Naive thymus-derived CD8-positive, alpha-beta T cell (primary cell): ENCODE data around the gene USE1. TPM values are rescaled to one million over a fixed set of nuclear protein-coding genes. Genes with fewer than 3 reads are reported as not detected.

Source experiments
- ATAC-seq, 2 donors: fragments of 150-1000 bp; cut with Tn5 transposase in 1 of 2; sonication (Bioruptor Pico), chemical (Tn5 transposase) in 1 of 2; 1 replicate in 1 of 2; 2 replicates in 1 of 2; pipeline ENCODE4 v1.10.0; 2021; ENCODE audit warnings: mild to moderate bottlenecking in 2 of 2, moderate library complexity in 2 of 2
- POLR2A ChIA-PET: fragments of 350-600 bp; sonication (Branson Sonifier 250); formaldehyde crosslinking; loops from one replicate; lab custom pipeline; 2021; ENCODE audit warnings: antibody characterized with exemption; lab: Charles Lee
- DNase-seq, 10 donors: peaks; one replicate each; pipeline versions ENCODE4 v3.0.0 to v3.0.0-alpha.2; 2020 to 2022
- H3K27ac Mint-ChIP-seq, 10 donors: one replicate each; pipeline ENCODE4 v1.8.0; 2020 to 2022; ENCODE audit warnings: mild to moderate bottlenecking in 10 of 10, mixed read lengths in 10 of 10, moderate library complexity in 4 of 10, inconsistent platforms in 1 of 10
- H3K27me3 Mint-ChIP-seq, 5 donors: one replicate each; pipeline ENCODE4 v1.8.0; 2021 to 2022; ENCODE audit warnings: mixed read lengths in 5 of 5
- H3K36me3 Mint-ChIP-seq, 3 donors: one replicate each; pipeline ENCODE4 v1.8.0; 2020 to 2022; ENCODE audit warnings: mixed read lengths in 3 of 3, mild to moderate bottlenecking in 2 of 3, inconsistent platforms in 1 of 3
- H3K4me1 Mint-ChIP-seq, 4 donors: one replicate each; pipeline ENCODE4 v1.8.0; 2021 to 2022; ENCODE audit warnings: mixed read lengths in 4 of 4
- H3K4me3 Mint-ChIP-seq, 10 donors: one replicate each; pipeline ENCODE4 v1.8.0; 2020 to 2022; ENCODE audit warnings: mild to moderate bottlenecking in 10 of 10, mixed read lengths in 10 of 10, moderate library complexity in 6 of 10, inconsistent platforms in 1 of 10
- H3K9me3 Mint-ChIP-seq, 9 donors: one replicate each; pipeline ENCODE4 v1.8.0; 2020 to 2022; ENCODE audit warnings: mixed read lengths in 9 of 9, mild to moderate bottlenecking in 3 of 9, inconsistent platforms in 1 of 9, moderate library complexity in 1 of 9
- polyA plus RNA-seq, 3 donors: library from polyadenylated mRNA; unstranded; fragments of 300-500 nt; fragmentation: Illumina TruSeq; gene quantifications; one replicate each; pipeline ENCODE4 v1.2.3, GENCODE V29; 2021
- total RNA-seq, 8 experiments: library from RNA in 2 of 8; stranded (reverse) in 2 of 8; gene quantifications; one replicate each; pipeline ENCODE4 v1.2.3 and lab custom pipeline; 2021 to 2026

Gene USE1
- total and polyA plus RNA-seq, 5 experiments from 2014 or later = 49.7 to 69.0 (median 56.7) TPM

GRCh38 chr19:17240062-17240752 is 25.1 kb downstream of the USE1 start:
- Mint-ChIP-seq H3K36me3 (no peaks in the 10 kb centered on the region), H3K27me3 (no peaks in the 10 kb centered on the region), H3K27ac (peak overlapping the region in 1 of 10 donors; percentile 32), H3K4me3 (no peak overlapping the region), H3K9me3 (no peaks in the 10 kb centered on the region), H3K4me1 (peaks cover 0 to 6% (median 4%) of the 10 kb centered on the region in 4 donors)
- no peak for ATAC-seq
- no peak for DNase-seq
- POLR2A ChIA-PET = interaction anchor here (0.5 kb wide), 1 partner anchor 119 kb away, joined by 3 read pairs; no protein-coding TSS in a partner anchor

GRCh38 chr19:17240826-17241399 is 25.8 kb downstream of the USE1 start:
- ATAC-seq = no peak
- POLR2A ChIA-PET = interaction anchor here (0.5 kb wide), 1 partner anchor 118 kb away, joined by 3 read pairs; no protein-coding TSS in a partner anchor
- H3K9me3 Mint-ChIP-seq = no peaks in the 10 kb centered on the region
- DNase-seq = no peak
- H3K27ac Mint-ChIP-seq = peak overlapping the region in 2 of 10 donors; percentile 32 to 76
- no peaks in the 10 kb centered on the region for H3K27me3 Mint-ChIP-seq
- H3K4me1 Mint-ChIP-seq = peaks cover 0 to 6% (median 4%) of the 10 kb centered on the region in 4 donors
- peak overlapping the region in 1 of 10 donors; percentile 14 for H3K4me3 Mint-ChIP-seq
- H3K36me3 Mint-ChIP-seq = no peaks in the 10 kb centered on the region

- peak overlapping the region in 2 of 10 donors; percentile 42 to 78 for H3K4me3 Mint-ChIP-seq
- DNase-seq = no peak
- H3K27me3 Mint-ChIP-seq = peaks cover 0 to 4% (median 0%) of the 10 kb centered on the region in 5 donors
- POLR2A ChIA-PET = interaction anchor here (0.6 to 1.2 kb wide), 4 partner anchors 16 to 145 kb away, joined by 3 to 6 read pairs (median 4); partner anchors contain the start of genes BABAM1 and OCEL1
- H3K27ac Mint-ChIP-seq = peak overlapping the region in 5 of 10 donors; percentile 19 to 86 (median 62)
- ATAC-seq = no peak
- H3K9me3 Mint-ChIP-seq = no peaks in the 10 kb centered on the region
- H3K36me3 Mint-ChIP-seq = no peaks in the 10 kb centered on the region
- H3K4me1 Mint-ChIP-seq = peaks cover 4 to 20% (median 9%) of the 10 kb centered on the region in 4 donors
These were observed 27.5 kb downstream of the USE1 start for GRCh38 chr19:17242431-17243208.

GRCh38 chr19:17243211-17243829 is 28.2 kb downstream of the USE1 start:
- DNase-seq (no peak), ATAC-seq (no peak)
- POLR2A ChIA-PET = interaction anchor here (1.0 to 1.2 kb wide), 3 partner anchors 17 to 60 kb away, joined by 3 to 6 read pairs (median 4); partner anchors contain the start of genes BABAM1 and OCEL1
- no peaks in the 10 kb centered on the region for H3K9me3 Mint-ChIP-seq
- H3K27ac Mint-ChIP-seq = peak overlapping the region in 3 of 10 donors; percentile 19 to 86 (median 62)
- H3K27me3 Mint-ChIP-seq = peaks cover 0 to 4% (median 0%) of the 10 kb centered on the region in 5 donors
- H3K4me1 Mint-ChIP-seq = peaks cover 4 to 20% (median 9%) of the 10 kb centered on the region in 4 donors
- peak overlapping the region in 9 of 10 donors; percentile 18 to 78 (median 37) for H3K4me3 Mint-ChIP-seq
- H3K36me3 Mint-ChIP-seq = no peaks in the 10 kb centered on the region

- H3K4me1 Mint-ChIP-seq = peaks cover 4 to 20% (median 9%) of the 10 kb centered on the region in 4 donors
- no peak overlapping the region for H3K27ac Mint-ChIP-seq
- H3K36me3 Mint-ChIP-seq = no peaks in the 10 kb centered on the region
- ATAC-seq (no peak), DNase-seq (no peak)
- peaks cover 0 to 4% (median 0%) of the 10 kb centered on the region in 5 donors for H3K27me3 Mint-ChIP-seq
- H3K4me3 Mint-ChIP-seq = peak overlapping the region; percentile 36 to 78 (median 61)
- POLR2A ChIA-PET = interaction anchor here (0.6 to 2.6 kb wide), 3 partner anchors 9 to 29 kb away, joined by 3 to 9 read pairs (median 3); partner anchors contain the start of genes OCEL1 and USE1
- no peaks in the 10 kb centered on the region for H3K9me3 Mint-ChIP-seq
These were observed 28.9 kb downstream of the USE1 start for GRCh38 chr19:17243830-17244617.

- peak overlapping the region in 9 of 10 donors; percentile 33 to 78 (median 60) for H3K4me3 Mint-ChIP-seq
- peak; percentile 33 to 39 for ATAC-seq
- H3K9me3 Mint-ChIP-seq = no peaks in the 10 kb centered on the region
- H3K27me3 Mint-ChIP-seq = peaks cover 0 to 4% (median 0%) of the 10 kb centered on the region in 5 donors
- peak in 2 of 10 donors; percentile 30 to 37 for DNase-seq
- no peaks in the 10 kb centered on the region for H3K36me3 Mint-ChIP-seq
- no peak overlapping the region for H3K27ac Mint-ChIP-seq
- H3K4me1 Mint-ChIP-seq = peaks cover 4 to 20% (median 9%) of the 10 kb centered on the region in 4 donors
- POLR2A ChIA-PET = interaction anchor here (0.6 to 2.6 kb wide), 2 partner anchors 10 to 30 kb away, joined by 3 to 9 read pairs; partner anchors contain the start of gene USE1
These were observed 29.7 kb downstream of the USE1 start for GRCh38 chr19:17244618-17245534.

- Mint-ChIP-seq H3K4me3 (peak within 1 kb of the TSS; percentile 74 to 93 (median 88)), H3K9me3 (no peaks in the 10 kb centered on the region), H3K27me3 (peaks cover 0 to 4% (median 0%) of the 10 kb centered on the region in 5 donors), H3K27ac (peak within 1 kb of the TSS in 6 of 10 donors; percentile 40 to 91 (median 72)), H3K36me3 (no peaks in the 10 kb centered on the region), H3K4me1 (peaks cover 4 to 20% (median 9%) of the 10 kb centered on the region in 4 donors)
- POLR2A ChIA-PET = interaction anchor here (1.8 to 2.6 kb wide), 2 partner anchors 11 to 61 kb away, joined by 4 to 9 read pairs; no protein-coding TSS in a partner anchor
- ATAC-seq (peak in 1 of 2 donors; percentile 35), DNase-seq (no peak)
These were observed 30.4 kb downstream of the USE1 start, which contains the start of gene NR2F6 for GRCh38 chr19:17245535-17245984. TSS of gene NR2F6 (minus strand) at chr19:17245919. CDS start at chr19:17245220, 699 bp downstream.

- peaks cover 4 to 20% (median 8%) of the 10 kb centered on the region in 4 donors for H3K4me1 Mint-ChIP-seq
- H3K27ac Mint-ChIP-seq = peak overlapping the region in 4 of 10 donors; percentile 34 to 91 (median 46)
- no peaks in the 10 kb centered on the region for H3K9me3 Mint-ChIP-seq
- H3K4me3 Mint-ChIP-seq = peak overlapping the region; percentile 53 to 93 (median 85)
- H3K27me3 Mint-ChIP-seq = peaks cover 0 to 4% (median 0%) of the 10 kb centered on the region in 5 donors
- POLR2A ChIA-PET = interaction anchor here (1.8 kb wide), 1 partner anchor 62 kb away, joined by 4 read pairs; no protein-coding TSS in a partner anchor
- H3K36me3 Mint-ChIP-seq = no peaks in the 10 kb centered on the region
- ATAC-seq (no peak), DNase-seq (no peak)
These were observed 31.7 kb downstream of the USE1 start for GRCh38 chr19:17246681-17247425.

GRCh38 chr19:17248011-17248776 is 33.0 kb downstream of the USE1 start:
- Mint-ChIP-seq H3K27me3 (peaks cover 0 to 4% (median 0%) of the 10 kb centered on the region in 5 donors), H3K27ac (no peak overlapping the region), H3K4me3 (peak overlapping the region in 2 of 10 donors; percentile 28 to 52), H3K4me1 (peaks cover 3 to 14% (median 6%) of the 10 kb centered on the region in 4 donors), H3K36me3 (no peaks in the 10 kb centered on the region), H3K9me3 (no peaks in the 10 kb centered on the region)
- no peak for ATAC-seq
- POLR2A ChIA-PET = interaction anchor here (1.3 kb wide), 1 partner anchor 172 kb away, joined by 3 read pairs; no protein-coding TSS in a partner anchor
- no peak for DNase-seq
